ENCODE data around the gene THAP4.
"Not testable (repeated sequence)": the region's sequence is repeated elsewhere in the genome, so short reads cannot be mapped to it uniquely, and the experiment has no call there.

THAP4 gene

GRCh38 chr2:241597561-241597960, 39.4 kb downstream of the THAP4 start:
- DNase-seq, result no peak
- in situ Hi-C loops (cut with MboI; ENCODE audit: low pct_unique_long_range_greater_than_20kb, low sequenced_read_pairs), result no loop called here

- in situ Hi-C loops (cut with MboI; ENCODE audit: low pct_unique_long_range_greater_than_20kb, low sequenced_read_pairs), result no loop called here
- DNase-seq, result peak; percentile 52
Measured at GRCh38 chr2:241595600-241596140, 41.3 kb downstream of the THAP4 start.

GRCh38 chr2:241593271-241593670, 43.7 kb downstream of the THAP4 start:
- DNase-seq, result no peak
- in situ Hi-C loops (cut with MboI; ENCODE audit: low pct_unique_long_range_greater_than_20kb, low sequenced_read_pairs), result no loop called here

GRCh38 chr2:241592126-241592845, 44.7 kb downstream of the THAP4 start:
- in situ Hi-C loops (cut with MboI; ENCODE audit: low pct_unique_long_range_greater_than_20kb, low sequenced_read_pairs), result no loop called here

GRCh38 chr2:241590496-241591455, 46.2 kb downstream of the THAP4 start:
- in situ Hi-C loops (cut with MboI; ENCODE audit: low pct_unique_long_range_greater_than_20kb, low sequenced_read_pairs); DNase-seq: not testable (repeated sequence)

More at GRCh38 chr2:241592126-241592845, 44.7 kb downstream of the THAP4 start:
- DNase-seq, result no peak

GRCh38 chr2:241589863-241590262, 47.1 kb downstream of the THAP4 start:
- in situ Hi-C loops (cut with MboI; ENCODE audit: low pct_unique_long_range_greater_than_20kb, low sequenced_read_pairs); DNase-seq: not testable (repeated sequence)

GRCh38 chr2:241586564-241587264, 50.2 kb downstream of the THAP4 start:
- no peak for DNase-seq
- in situ Hi-C loops (cut with MboI; ENCODE audit: low pct_unique_long_range_greater_than_20kb, low sequenced_read_pairs), result no loop called here

GRCh38 chr2:241584436-241584835, 52.5 kb downstream of the THAP4 start:
- in situ Hi-C loops (cut with MboI; ENCODE audit: low pct_unique_long_range_greater_than_20kb, low sequenced_read_pairs), result no loop called here
- no peak for DNase-seq

- in situ Hi-C loops (cut with MboI; ENCODE audit: low pct_unique_long_range_greater_than_20kb, low sequenced_read_pairs), result no loop called here
- DNase-seq, result no peak
Measured at GRCh38 chr2:241582806-241583205, 54.2 kb downstream of the THAP4 start.

GRCh38 chr2:241582328-241582727, 54.6 kb downstream of the THAP4 start:
- no peak for DNase-seq
- in situ Hi-C loops (cut with MboI; ENCODE audit: low pct_unique_long_range_greater_than_20kb, low sequenced_read_pairs), result no loop called here

GRCh38 chr2:241579281-241579680, 57.7 kb downstream of the THAP4 start:
- in situ Hi-C loops (cut with MboI; ENCODE audit: low pct_unique_long_range_greater_than_20kb, low sequenced_read_pairs), result no loop called here
- no peak for DNase-seq

- in situ Hi-C loops (cut with MboI; ENCODE audit: low pct_unique_long_range_greater_than_20kb, low sequenced_read_pairs), result no loop called here
- DNase-seq, result no peak
Measured at GRCh38 chr2:241577413-241578122, 59.4 kb downstream of the THAP4 start.

- no peak for DNase-seq
- in situ Hi-C loops (cut with MboI; ENCODE audit: low pct_unique_long_range_greater_than_20kb, low sequenced_read_pairs), result no loop called here
Measured at GRCh38 chr2:241576293-241576654, 60.7 kb downstream of the THAP4 start.

GRCh38 chr2:241575624-241576292, 61.2 kb downstream of the THAP4 start:
- no peak for DNase-seq
- in situ Hi-C loops (cut with MboI; ENCODE audit: low pct_unique_long_range_greater_than_20kb, low sequenced_read_pairs), result no loop called here

GRCh38 chr2:241574911-241575623, 61.9 kb downstream of the THAP4 start:
- no peak for DNase-seq
- in situ Hi-C loops (cut with MboI; ENCODE audit: low pct_unique_long_range_greater_than_20kb, low sequenced_read_pairs), result no loop called here

GRCh38 chr2:241573741-241574140, 63.2 kb downstream of the THAP4 start:
- DNase-seq, result no peak
- in situ Hi-C loops (cut with MboI; ENCODE audit: low pct_unique_long_range_greater_than_20kb, low sequenced_read_pairs), result no loop called here

- in situ Hi-C loops (cut with MboI; ENCODE audit: low pct_unique_long_range_greater_than_20kb, low sequenced_read_pairs), result not testable (repeated sequence)
Measured at GRCh38 chr2:241572915-241573651, 63.9 kb downstream of the THAP4 start.

More at GRCh38 chr2:241572915-241573651, 63.9 kb downstream of the THAP4 start:
- DNase-seq, result not testable (repeated sequence)

Data from KBM-7 (cell line).